ENCODE data around the gene CTU2. TPM values are rescaled to one million over a fixed set of nuclear protein-coding genes. Genes with fewer than 3 reads are reported as not detected.

The CTU2 gene
- total and polyA plus RNA-seq, 9 of the 15 experiments (the other 6 are each of a cell fraction or from before 2014, with no cell fraction given) = 1.3 to 105 (median 23.2) TPM

DNA sequence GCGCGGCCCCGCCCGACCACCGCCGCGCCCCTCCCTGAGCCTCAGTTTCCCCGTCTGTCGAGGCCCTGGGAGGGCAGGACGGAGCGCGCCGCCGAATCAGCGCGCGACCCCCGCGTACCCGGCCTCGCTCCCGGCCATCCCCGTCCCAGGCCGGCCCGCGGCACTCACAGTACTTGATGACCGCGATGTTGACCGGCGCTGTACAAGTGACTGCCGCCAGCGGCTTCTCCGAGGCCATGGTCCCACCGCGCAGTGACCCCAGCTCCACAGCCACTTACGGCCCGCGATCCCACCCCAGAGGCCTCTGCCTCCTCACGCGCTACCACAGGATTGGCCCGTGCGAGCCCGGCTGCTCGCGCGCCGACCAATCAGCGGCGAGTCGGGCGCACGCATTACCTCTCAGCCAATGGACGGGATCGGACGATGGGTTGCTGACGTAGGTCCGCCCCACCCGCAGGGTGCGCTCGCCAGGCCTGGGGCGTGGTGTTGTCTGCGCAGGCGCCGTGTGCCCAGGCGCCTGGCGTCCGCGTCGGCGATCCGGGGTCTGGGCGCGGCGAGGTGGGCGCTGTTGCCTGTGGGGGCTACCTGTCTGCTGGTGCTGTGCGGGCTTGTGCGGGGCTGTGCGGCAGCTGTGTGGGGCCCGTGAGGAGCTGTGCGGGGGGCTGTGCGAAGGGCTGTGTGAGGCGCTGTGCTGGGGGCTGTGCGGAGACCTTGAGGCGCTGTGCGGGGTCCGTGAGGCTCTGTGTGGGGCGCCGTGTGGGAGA, 43.3 kb upstream of the CTU2 start, which contains the start of gene MVD (continued):
- TF ChIP-seq SP1 (CRISPR knock-in tag; IDR thresholded peaks at IDR 0.05) (peak; percentile 97), ELF4 (CRISPR knock-in tag; IDR thresholded peaks at IDR 0.05) (peak; percentile 78), ZNF12 (CRISPR knock-in tag; IDR thresholded peaks at IDR 0.05) (no peak; the same call in 1 of the 2 replicates), FOXK2 (conservative IDR thresholded peaks at IDR 0.05 in 1 of 2, IDR thresholded peaks at IDR 0.05 in 1 of 2; ENCODE audit: low read depth in 2 of 2) (peak in 1 of 2 experiments; percentile 49; a peak in 1 of 4 replicates), IRF2 (CRISPR knock-in tag; IDR thresholded peaks at IDR 0.05) (no peak), SLC30A9 (CRISPR knock-in tag; IDR thresholded peaks at IDR 0.05) (no peak), ZNF589 (CRISPR knock-in tag; IDR thresholded peaks at IDR 0.05; ENCODE audit: low read depth) (no peak), ZFX (CRISPR knock-in tag; IDR thresholded peaks at IDR 0.05) (peak; percentile 78), RCOR1 (IDR thresholded peaks at IDR 0.05; ENCODE audit: borderline replicate concordance in 1 of 2, low read depth in 2 of 2, low read length in 2 of 2) (peak in 1 of 2 experiments; percentile 10; a peak in 1 of 4 replicates), SAFB2 (IDR thresholded peaks at IDR 0.05; ENCODE audit: borderline replicate concordance, low read depth, low read length, severe bottlenecking) (no peak), PHF8 (IDR thresholded peaks at IDR 0.05; ENCODE audit: borderline replicate concordance, low read length) (peak; percentile 93; the same call in 1 of the 2 replicates), ZNF175 (CRISPR knock-in tag; IDR thresholded peaks at IDR 0.05; ENCODE audit: low read depth) (no peak), ZNF3 (CRISPR knock-in tag; IDR thresholded peaks at IDR 0.05) (no peak), ERF (CRISPR knock-in tag; IDR thresholded peaks at IDR 0.05) (peak; percentile 52; the same call in 1 of the 2 replicates), BHLHE40 (IDR thresholded peaks at IDR 0.05; ENCODE audit: low read length) (peak; percentile 90), KLF1 (tag; IDR thresholded peaks at IDR 0.05) (peak; percentile 73), SPI1 (IDR thresholded peaks at IDR 0.05; ENCODE audit: borderline replicate concordance, low read depth, low read length) (no peak), MTF1 (CRISPR knock-in tag; IDR thresholded peaks at IDR 0.05; ENCODE audit: borderline replicate concordance) (no peak), ZNF217 (CRISPR knock-in tag; IDR thresholded peaks at IDR 0.05) (no peak), ETS2 (tag; IDR thresholded peaks at IDR 0.05; ENCODE audit: borderline replicate concordance, poor library complexity, severe bottlenecking) (no peak)
- TF ChIP-seq, protein P1, sequence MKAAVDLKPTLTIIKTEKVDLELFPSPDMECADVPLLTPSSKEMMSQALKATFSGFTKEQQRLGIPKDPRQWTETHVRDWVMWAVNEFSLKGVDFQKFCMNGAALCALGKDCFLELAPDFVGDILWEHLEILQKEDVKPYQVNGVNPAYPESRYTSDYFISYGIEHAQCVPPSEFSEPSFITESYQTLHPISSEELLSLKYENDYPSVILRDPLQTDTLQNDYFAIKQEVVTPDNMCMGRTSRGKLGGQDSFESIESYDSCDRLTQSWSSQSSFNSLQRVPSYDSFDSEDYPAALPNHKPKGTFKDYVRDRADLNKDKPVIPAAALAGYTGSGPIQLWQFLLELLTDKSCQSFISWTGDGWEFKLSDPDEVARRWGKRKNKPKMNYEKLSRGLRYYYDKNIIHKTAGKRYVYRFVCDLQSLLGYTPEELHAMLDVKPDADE (conservative IDR thresholded peaks at IDR 0.05; ENCODE audit: control insufficient read depth, low read depth, low read length) = peak; percentile 58
- TF ChIP-seq, protein P2, sequence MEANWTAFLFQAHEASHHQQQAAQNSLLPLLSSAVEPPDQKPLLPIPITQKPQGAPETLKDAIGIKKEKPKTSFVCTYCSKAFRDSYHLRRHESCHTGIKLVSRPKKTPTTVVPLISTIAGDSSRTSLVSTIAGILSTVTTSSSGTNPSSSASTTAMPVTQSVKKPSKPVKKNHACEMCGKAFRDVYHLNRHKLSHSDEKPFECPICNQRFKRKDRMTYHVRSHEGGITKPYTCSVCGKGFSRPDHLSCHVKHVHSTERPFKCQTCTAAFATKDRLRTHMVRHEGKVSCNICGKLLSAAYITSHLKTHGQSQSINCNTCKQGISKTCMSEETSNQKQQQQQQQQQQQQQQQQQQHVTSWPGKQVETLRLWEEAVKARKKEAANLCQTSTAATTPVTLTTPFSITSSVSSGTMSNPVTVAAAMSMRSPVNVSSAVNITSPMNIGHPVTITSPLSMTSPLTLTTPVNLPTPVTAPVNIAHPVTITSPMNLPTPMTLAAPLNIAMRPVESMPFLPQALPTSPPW (CRISPR knock-in tag; IDR thresholded peaks at IDR 0.05) = peak; percentile 99
- TF ChIP-seq, protein P3, sequence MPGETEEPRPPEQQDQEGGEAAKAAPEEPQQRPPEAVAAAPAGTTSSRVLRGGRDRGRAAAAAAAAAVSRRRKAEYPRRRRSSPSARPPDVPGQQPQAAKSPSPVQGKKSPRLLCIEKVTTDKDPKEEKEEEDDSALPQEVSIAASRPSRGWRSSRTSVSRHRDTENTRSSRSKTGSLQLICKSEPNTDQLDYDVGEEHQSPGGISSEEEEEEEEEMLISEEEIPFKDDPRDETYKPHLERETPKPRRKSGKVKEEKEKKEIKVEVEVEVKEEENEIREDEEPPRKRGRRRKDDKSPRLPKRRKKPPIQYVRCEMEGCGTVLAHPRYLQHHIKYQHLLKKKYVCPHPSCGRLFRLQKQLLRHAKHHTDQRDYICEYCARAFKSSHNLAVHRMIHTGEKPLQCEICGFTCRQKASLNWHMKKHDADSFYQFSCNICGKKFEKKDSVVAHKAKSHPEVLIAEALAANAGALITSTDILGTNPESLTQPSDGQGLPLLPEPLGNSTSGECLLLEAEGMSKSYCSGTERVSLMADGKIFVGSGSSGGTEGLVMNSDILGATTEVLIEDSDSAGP (CRISPR knock-in tag; IDR thresholded peaks at IDR 0.05) = peak; percentile 26; the same call in 1 of the 2 replicates
